K562 (cell line): ENCODE data around the gene GANAB. TPM values are rescaled to one million over a fixed set of nuclear protein-coding genes. Genes with fewer than 3 reads are reported as not detected.

Experiments
- AFF4 ChIP-seq: sonication (generic); formaldehyde crosslinking; IDR thresholded peaks from 2 replicates; pipeline ENCODE4 v1.8.0; 2023; ENCODE audit warnings: mild to moderate bottlenecking, missing genetic modification reagents
- EP400 ChIP-seq: fragments of 450-650 bp; IDR thresholded peaks from 2 replicates; pipeline ENCODE4 v1.6.1; 2017; ENCODE audit warnings: antibody characterized with exemption, mild to moderate bottlenecking, moderate library complexity
- FOXK1 ChIP-seq: sonication (generic); formaldehyde crosslinking; IDR thresholded peaks from 2 replicates; pipeline ENCODE4 v1.8.0; 2022; ENCODE audit warnings: missing genetic modification reagents, mild to moderate bottlenecking, borderline replicate concordance
- PCBP1 ChIP-seq: fragments of 200-400 bp; formaldehyde crosslinking; IDR thresholded peaks from 2 replicates; pipeline ENCODE4 v1.6.1; 2018; ENCODE audit warnings: mild to moderate bottlenecking, low read depth, low read length; ENCODE audit not compliant: poor library complexity, severe bottlenecking
- PRDM10 ChIP-seq: fragments of 450-650 bp; IDR thresholded peaks from 2 replicates; pipeline ENCODE4 v1.6.1; 2018; ENCODE audit not compliant: partially characterized antibody
- SIN3B ChIP-seq: fragments of 450-650 bp; IDR thresholded peaks from 2 replicates; pipeline ENCODE4 v1.6.1; 2017; ENCODE audit warnings: low read depth, mild to moderate bottlenecking, moderate library complexity
- SMARCA4 ChIP-seq: fragments of 450-650 bp; IDR thresholded peaks from 2 replicates; pipeline ENCODE4 v1.6.1; 2016
- SOX6 ChIP-seq: fragments of 450-650 bp; IDR thresholded peaks from 2 replicates; pipeline ENCODE4 v1.6.1; 2014; ENCODE audit warnings: mild to moderate bottlenecking
- TSC22D4 ChIP-seq: fragments of 450-650 bp; IDR thresholded peaks from 2 replicates; pipeline ENCODE4 v1.6.1; 2016; ENCODE audit warnings: missing genetic modification characterization, missing biosample characterization, control low read depth
- ZBTB11 ChIP-seq, 3 experiments: fragments of 200-800 bp in 1 of 3; fragments of 250-450 bp in 1 of 3; fragments of 450-650 bp in 1 of 3; sonication (Bioruptor Pico) in 1 of 3; sonication (Bioruptor generic) in 1 of 3; formaldehyde crosslinking in 1 of 3; IDR thresholded peaks; 2 replicates each; pipeline versions ENCODE4 v1.6.1 to v1.8.0; 2016 to 2022; ENCODE audit warnings: mild to moderate bottlenecking in 2 of 3, missing genetic modification characterization in 2 of 3, missing compliant biosample characterization in 1 of 3, moderate library complexity in 1 of 3
- ZNF655 ChIP-seq: fragments of 250-450 bp; sonication (Bioruptor Pico); IDR thresholded peaks from 2 replicates; pipeline ENCODE4 v1.5.0; 2021
- polyA plus RNA-seq, 8 experiments: library from polyadenylated mRNA; depleted of rRNA in 4 of 8; stranded (reverse) in 5 of 8; unstranded in 3 of 8; fragments of >200 nt; fragmentation: Nextera tagmentation in 2 of 8; fragmentation: Illumina TruSeq in 1 of 8; extraction: Ambion mirVana in 2 of 8; extraction: Trizol in 1 of 8; gene quantifications; 2 replicates each; pipeline versions ENCODE4 v1.2.1 to v1.2.3, GENCODE V29; 2011 to 2014; ENCODE audit warnings: inconsistent platforms in 1 of 8, missing spikeins in 1 of 8
- total RNA-seq, 7 experiments: library from RNA; depleted of rRNA in 6 of 7; stranded (reverse); fragments of >200 nt in 6 of 7; fragmentation: Illumina TruSeq in 2 of 7; extraction: Trizol in 2 of 7; gene quantifications; 2 replicates each; pipeline versions ENCODE4 v1.2.1 to v1.2.3, GENCODE V29; 2011 to 2021; ENCODE audit warnings: low replicate concordance in 1 of 7

Gene GANAB
- total and polyA plus RNA-seq, 9 of the 15 experiments (the other 6 are each of a cell fraction or from before 2014, with no cell fraction given): 6.5 to 284 (median 161) TPM

- TF ChIP-seq ZNF655 (CRISPR knock-in tag): no peak
- 0 out of 6 replicates have a peak, but pooled peaks of 1 of the 3 experiments have one; percentile 88 for TF ChIP-seq ZBTB11 (CRISPR knock-in tag; IDR thresholded peaks at IDR 0.05)
- no peak for TF ChIP-seq PCBP1
- TF ChIP-seq SIN3B: no peak
- TF ChIP-seq SOX6: no peak
- TF ChIP-seq EP400: no peak
- TF ChIP-seq TSC22D4 (tag): no peak
- TF ChIP-seq PRDM10: peak; percentile 6
- 0 out of 2 replicates have a peak, but pooled peaks have one; percentile 22 for TF ChIP-seq FOXK1 (CRISPR knock-in tag)
- TF ChIP-seq AFF4 (CRISPR knock-in tag): 0 out of 2 replicates have a peak, but pooled peaks have one; percentile 16
- peak; percentile 59 for TF ChIP-seq SMARCA4
Observed at GRCh38 chr11:62652161-62653006, 6.0 kb upstream of the GANAB start (continued).
